CD4-positive, CD25-positive, alpha-beta regulatory T cell (primary cell): Measurements from ENCODE around the gene PPP4C. TPM values are rescaled to one million over a fixed set of nuclear protein-coding genes. Genes with fewer than 3 reads are reported as not detected.
"Not testable (repeated sequence)": the region's sequence is repeated elsewhere in the genome, so short reads cannot be mapped to it uniquely, and the experiment has no call there.

Experiments
- ATAC-seq, 2 donors: fragments of 150-1000 bp; cut with Tn5 transposase; one replicate each; pipeline ENCODE4 v1.10.0; 2021; ENCODE audit warnings: low read depth in 2 of 2, moderate number of reproducible peaks in 2 of 2, moderate library complexity in 1 of 2
- DNase-seq, 3 donors: peaks; one replicate each; pipeline versions ENCODE4 v3.0.0 to v3.0.0-alpha.2; 2012 to 2022; ENCODE audit warnings: mixed read lengths in 1 of 3
- H3K27ac ChIP-seq: one replicate; pipeline ENCODE4 v1.7.0; 2013; ENCODE audit warnings: mild to moderate bottlenecking, low read length; ENCODE audit not compliant: insufficient read depth, poor library complexity, severe bottlenecking
- H3K27me3 ChIP-seq: one replicate; pipeline ENCODE4 v1.7.0; 2013; ENCODE audit warnings: low read length; ENCODE audit not compliant: control insufficient read depth, insufficient read depth
- H3K36me3 ChIP-seq: one replicate; pipeline ENCODE4 v1.7.0; 2013; ENCODE audit warnings: mild to moderate bottlenecking, low read length, moderate library complexity; ENCODE audit not compliant: control insufficient read depth, insufficient read depth
- H3K4me1 ChIP-seq: 2 replicates; pipeline ENCODE4 v1.7.0; 2013; ENCODE audit warnings: mild to moderate bottlenecking, low read length; ENCODE audit not compliant: insufficient read depth, control insufficient read depth, poor library complexity, severe bottlenecking
- H3K4me3 ChIP-seq: one replicate; pipeline ENCODE4 v1.7.0; 2013; ENCODE audit warnings: low read depth, mild to moderate bottlenecking, low read length, moderate library complexity
- H3K9me3 ChIP-seq, 2 experiments: 1 replicate in 1 of 2; 2 replicates in 1 of 2; pipeline ENCODE4 v1.7.0; 2013; ENCODE audit warnings: low read length in 2 of 2, mild to moderate bottlenecking in 1 of 2, moderate library complexity in 1 of 2; ENCODE audit not compliant: control insufficient read depth in 2 of 2
- H3K27ac Mint-ChIP-seq, 3 donors: one replicate each; pipeline ENCODE4 v1.8.0; 2020 to 2022; ENCODE audit warnings: mild to moderate bottlenecking in 3 of 3, mixed read lengths in 3 of 3, moderate library complexity in 2 of 3
- H3K27me3 Mint-ChIP-seq: one replicate; pipeline ENCODE4 v1.8.0; 2022; ENCODE audit warnings: mild to moderate bottlenecking, mixed read lengths
- H3K36me3 Mint-ChIP-seq: one replicate; pipeline ENCODE4 v1.8.0; 2020; ENCODE audit warnings: mixed read lengths
- H3K4me1 Mint-ChIP-seq, 4 donors: one replicate each; pipeline ENCODE4 v1.8.0; 2020 to 2022; ENCODE audit warnings: mixed read lengths in 4 of 4, mild to moderate bottlenecking in 1 of 4
- H3K4me3 Mint-ChIP-seq, 4 donors: one replicate each; pipeline ENCODE4 v1.8.0; 2020 to 2022; ENCODE audit warnings: mild to moderate bottlenecking in 4 of 4, mixed read lengths in 4 of 4, moderate library complexity in 3 of 4
- H3K9me3 Mint-ChIP-seq, 7 donors: one replicate each; pipeline ENCODE4 v1.8.0; 2020 to 2022; ENCODE audit warnings: mixed read lengths in 7 of 7, mild to moderate bottlenecking in 3 of 7, moderate library complexity in 2 of 7
- polyA plus RNA-seq, 4 donors: library from polyadenylated mRNA; unstranded; fragments of 300-500 nt; fragmentation: Illumina TruSeq; gene quantifications; one replicate each; pipeline ENCODE4 v1.2.3, GENCODE V29; 2021
- total RNA-seq: library from RNA; stranded (reverse); gene quantifications from one replicate; pipeline ENCODE4 v1.2.3, GENCODE V29; 2022

Gene PPP4C
- total and polyA plus RNA-seq, 5 donors from 2014 or later, result 97.0 to 289 (median 242) TPM

GRCh38 chr16:30120340-30121105 is 44.7 kb downstream of the PPP4C start:
- Mint-ChIP-seq H3K4me3 (peak overlapping the region; percentile 38 to 96 (median 72)), H3K36me3 (peaks cover 14% of the 10 kb centered on the region), H3K4me1 (peaks cover 0 to 47% (median 14%) of the 10 kb centered on the region in 4 donors), H3K9me3 (no peaks in the 10 kb centered on the region), H3K27me3 (no peaks in the 10 kb centered on the region), H3K27ac (peak overlapping the region; percentile 42 to 83 (median 71))
- Histone ChIP-seq H3K27ac (no peak overlapping the region), H3K4me3 (no peak overlapping the region), H3K4me1 (peaks cover 19% of the 10 kb centered on the region), H3K9me3 (no peaks in the 10 kb centered on the region), H3K36me3 (peaks cover 17% of the 10 kb centered on the region), H3K27me3 (no peaks in the 10 kb centered on the region)
- peak in 1 of 3 donors; percentile 20 for DNase-seq
- no peak for ATAC-seq

GRCh38 chr16:30121741-30122571 is 46.2 kb downstream of the PPP4C start:
- Mint-ChIP-seq H3K27ac (peak overlapping the region; percentile 73 to 92 (median 90)), H3K36me3 (peaks cover 12% of the 10 kb centered on the region), H3K9me3 (no peaks in the 10 kb centered on the region), H3K4me1 (peaks cover 0 to 43% (median 14%) of the 10 kb centered on the region in 4 donors), H3K27me3 (no peaks in the 10 kb centered on the region), H3K4me3 (peak overlapping the region; percentile 88 to 96 (median 90))
- ATAC-seq, result no peak
- H3K4me3 ChIP-seq, result peak overlapping the region; percentile 37
- H3K36me3 ChIP-seq, result peaks cover 15% of the 10 kb centered on the region
- no peak for DNase-seq
- H3K27ac ChIP-seq, result peak overlapping the region; percentile 78
- no peaks in the 10 kb centered on the region for H3K27me3 ChIP-seq
- no peaks in the 10 kb centered on the region for H3K9me3 ChIP-seq
- H3K4me1 ChIP-seq, result peaks cover 18% of the 10 kb centered on the region

- no peaks in the 10 kb centered on the region for H3K27me3 ChIP-seq
- Mint-ChIP-seq H3K9me3 (no peaks in the 10 kb centered on the region), H3K4me3 (peak overlapping the region; percentile 88 to 96 (median 90)), H3K36me3 (peaks cover 10% of the 10 kb centered on the region), H3K27me3 (no peaks in the 10 kb centered on the region), H3K4me1 (peaks cover 0 to 42% (median 14%) of the 10 kb centered on the region in 4 donors), H3K27ac (peak overlapping the region; percentile 66 to 90 (median 73))
- H3K4me1 ChIP-seq, result peaks cover 18% of the 10 kb centered on the region
- no peaks in the 10 kb centered on the region for H3K9me3 ChIP-seq
- H3K4me3 ChIP-seq, result peak overlapping the region; percentile 37
- ATAC-seq (peak in 1 of 2 donors; percentile 7), DNase-seq (peak in 1 of 3 donors; percentile 28)
- peak overlapping the region; percentile 78 for H3K27ac ChIP-seq
- peaks cover 8% of the 10 kb centered on the region for H3K36me3 ChIP-seq
Observed at GRCh38 chr16:30122604-30123160, 46.9 kb downstream of the PPP4C start.

DNA sequence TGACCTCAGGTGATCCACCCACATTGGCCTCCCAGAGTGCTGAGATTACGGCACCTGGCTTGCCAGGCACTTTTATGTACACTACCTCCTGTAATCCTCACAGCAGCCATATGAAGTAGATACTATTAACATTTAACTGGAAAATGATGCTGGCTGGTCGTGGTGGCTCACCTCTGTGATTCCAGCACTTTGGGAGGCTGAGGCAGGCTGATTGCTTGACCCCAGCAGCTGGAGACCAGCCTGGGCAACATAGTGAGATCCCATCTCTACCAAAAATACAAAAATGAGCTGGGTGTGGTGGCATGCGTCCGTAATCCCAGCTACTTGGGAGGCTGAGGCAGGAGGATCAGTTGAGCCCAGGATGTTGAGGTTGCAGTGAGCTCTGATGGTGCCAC is 49.2 kb downstream of the PPP4C start:
- no peaks in the 10 kb centered on the region for H3K9me3 ChIP-seq
- peaks cover 18% of the 10 kb centered on the region for H3K4me1 ChIP-seq
- H3K4me3 ChIP-seq, result no peak overlapping the region
- Mint-ChIP-seq H3K4me3 (peak overlapping the region in 1 of 4 donors; percentile 5), H3K27me3 (no peaks in the 10 kb centered on the region), H3K9me3 (no peaks in the 10 kb centered on the region), H3K4me1 (peaks cover 0 to 32% (median 9%) of the 10 kb centered on the region in 4 donors), H3K27ac (no peak overlapping the region), H3K36me3 (no peaks in the 10 kb centered on the region)
- H3K27ac ChIP-seq, result no peak overlapping the region
- H3K27me3 ChIP-seq, result no peaks in the 10 kb centered on the region
- DNase-seq (no peak), ATAC-seq (no peak)
- no peaks in the 10 kb centered on the region for H3K36me3 ChIP-seq

GRCh38 chr16:30125690-30126089 is 49.9 kb downstream of the PPP4C start:
- not testable (repeated sequence) for ATAC-seq, H3K27ac Mint-ChIP-seq, H3K27me3 Mint-ChIP-seq, H3K9me3 ChIP-seq, DNase-seq, H3K27me3 ChIP-seq, H3K36me3 Mint-ChIP-seq, H3K4me3 ChIP-seq, H3K27ac ChIP-seq, H3K4me3 Mint-ChIP-seq, H3K36me3 ChIP-seq, H3K9me3 Mint-ChIP-seq
- peaks cover 18% of the 10 kb centered on the region for H3K4me1 ChIP-seq
- H3K4me1 Mint-ChIP-seq, result peaks cover 0 to 28% (median 5%) of the 10 kb centered on the region in 4 donors

DNA sequence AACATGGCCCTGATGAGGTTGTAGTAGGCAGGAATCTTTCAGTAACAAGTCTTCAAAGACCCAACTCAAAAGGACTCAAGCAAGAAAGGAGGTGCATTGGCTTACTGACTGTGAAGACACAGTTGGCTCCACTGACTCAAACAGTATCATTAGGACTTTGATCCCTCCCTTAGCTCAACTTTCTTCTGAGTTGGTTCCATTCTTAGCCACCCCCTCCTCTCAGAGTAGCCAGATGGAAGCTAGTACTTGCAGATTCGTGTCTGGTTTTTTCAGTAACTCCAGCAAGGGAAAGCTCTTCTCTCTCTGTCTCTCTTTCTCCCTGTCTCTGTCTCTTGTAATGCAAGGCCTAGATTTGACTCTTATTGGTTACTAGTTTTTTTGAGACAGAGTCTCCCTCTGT is 52.2 kb downstream of the PPP4C start:
- peaks cover 0 to 1% (median 0%) of the 10 kb centered on the region in 7 donors for H3K9me3 Mint-ChIP-seq
- Histone ChIP-seq H3K4me1 (peaks cover 4% of the 10 kb centered on the region), H3K27ac (no peak overlapping the region), H3K4me3 (no peak overlapping the region), H3K36me3 (no peaks in the 10 kb centered on the region), H3K27me3 (no peaks in the 10 kb centered on the region), H3K9me3 (no peaks in the 10 kb centered on the region)
- peak overlapping the region in 1 of 4 donors; percentile 21 for H3K4me3 Mint-ChIP-seq
- ATAC-seq (no peak), DNase-seq (no peak)
- peaks cover 5% of the 10 kb centered on the region for H3K27me3 Mint-ChIP-seq
- no peak overlapping the region for H3K27ac Mint-ChIP-seq
- no peaks in the 10 kb centered on the region for H3K36me3 Mint-ChIP-seq
- H3K4me1 Mint-ChIP-seq, result peaks cover 0 to 10% (median 0%) of the 10 kb centered on the region in 4 donors

DNA sequence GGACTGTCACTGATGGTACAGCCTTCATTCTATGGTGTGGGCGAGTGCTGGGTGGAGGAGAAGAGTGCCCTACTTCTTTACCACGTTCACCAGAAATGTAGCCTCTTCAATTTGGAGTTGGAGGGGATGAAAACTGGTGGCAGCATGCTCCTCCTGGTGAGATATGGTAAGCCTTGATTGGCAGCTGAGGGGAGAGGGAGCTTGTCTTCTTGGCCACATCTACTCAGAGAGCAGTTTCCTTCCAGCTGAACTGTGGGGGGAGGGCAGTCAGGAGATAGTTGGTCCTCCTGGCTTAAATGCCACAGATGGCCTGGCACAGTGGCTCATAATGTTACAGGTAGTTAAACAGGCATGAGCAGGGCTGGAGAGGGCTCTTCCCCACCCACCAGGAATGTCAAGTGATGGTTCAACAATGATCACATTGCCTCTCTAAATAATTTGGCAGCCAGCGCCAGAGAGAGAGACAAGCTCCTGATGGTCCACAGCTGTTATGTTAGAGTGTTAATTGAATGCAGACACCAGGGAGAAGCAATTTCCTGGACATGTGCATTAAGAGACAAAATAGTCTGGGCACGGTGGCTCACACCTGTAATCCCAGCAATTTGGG is 56.2 kb downstream of the PPP4C start:
- Mint-ChIP-seq H3K36me3 (no peaks in the 10 kb centered on the region), H3K27me3 (peaks cover 9% of the 10 kb centered on the region), H3K4me3 (peak overlapping the region in 1 of 4 donors; percentile 32), H3K9me3 (peaks cover 0 to 2% (median 0%) of the 10 kb centered on the region in 7 donors), H3K4me1 (peaks cover 0 to 2% (median 0%) of the 10 kb centered on the region in 4 donors), H3K27ac (peak overlapping the region in 1 of 3 donors; percentile 43)
- DNase-seq, result peak in 1 of 3 donors; percentile 17
- ATAC-seq, result no peak
- no peaks in the 10 kb centered on the region for H3K36me3 ChIP-seq
- no peak overlapping the region for H3K27ac ChIP-seq
- H3K27me3 ChIP-seq, result no peaks in the 10 kb centered on the region
- H3K4me1 ChIP-seq, result no peaks in the 10 kb centered on the region
- H3K4me3 ChIP-seq, result no peak overlapping the region
- no peaks in the 10 kb centered on the region for H3K9me3 ChIP-seq
